ENCODE data around the gene POLA2. TPM values are rescaled to one million over a fixed set of nuclear protein-coding genes. Genes with fewer than 3 reads are reported as not detected.
A peak's percentile ranks its signal among the peaks of the same experiment; 100 is the strongest.

The POLA2 gene
- total RNA-seq, 4 donors from 2014 or later = 7.7 to 18.5 (median 13.2) TPM

- ATAC-seq = no peak
- H3K36me3 ChIP-seq = peaks cover 0 to 35% of the 10 kb centered on the region in 2 donors
- H3K27ac ChIP-seq = peak overlapping the region in 2 of 4 donors; percentile 3 to 14
- WGBS, 2 donors (ENCODE audit: low coverage in 1 of 2) = 84 to 89% methylated on average over 4 of the region's 4 CpGs
- no peaks in the 10 kb centered on the region for H3K9me3 ChIP-seq
- no peak overlapping the region for H3K4me3 ChIP-seq
- no peaks in the 10 kb centered on the region for H3K27me3 ChIP-seq
- TF ChIP-seq EP300 (IDR thresholded peaks at IDR 0.05) (no peak), POLR2A (IDR thresholded peaks at IDR 0.05) (no peak), POLR2AphosphoS5 (IDR thresholded peaks at IDR 0.05) (no peak), CTCF (IDR thresholded peaks at IDR 0.05) (no peak)
- peaks cover 0 to 40% (median 9%) of the 10 kb centered on the region in 3 donors for H3K4me1 ChIP-seq
Observed at GRCh38 chr11:65275906-65276305, 14.1 kb downstream of the POLA2 start.

GRCh38 chr11:65277631-65278277 is 16.0 kb downstream of the POLA2 start:
- 59 to 70% methylated on average over 4 to 5 of the region's 5 CpGs for WGBS, 2 donors (ENCODE audit: low coverage in 1 of 2)
- no peak overlapping the region for H3K4me3 ChIP-seq
- H3K9me3 ChIP-seq = no peaks in the 10 kb centered on the region
- peaks cover 0 to 46% of the 10 kb centered on the region in 2 donors for H3K36me3 ChIP-seq
- peak overlapping the region in 3 of 4 donors; percentile 52 to 60 (median 57) for H3K27ac ChIP-seq
- no peaks in the 10 kb centered on the region for H3K27me3 ChIP-seq
- peaks cover 0 to 40% (median 9%) of the 10 kb centered on the region in 3 donors for H3K4me1 ChIP-seq
- no peak for ATAC-seq
- no peak for TF ChIP-seq EP300 (IDR thresholded peaks at IDR 0.05)
- TF ChIP-seq POLR2A (IDR thresholded peaks at IDR 0.05) = no peak
- TF ChIP-seq CTCF (IDR thresholded peaks at IDR 0.05) = no peak
- TF ChIP-seq POLR2AphosphoS5 (IDR thresholded peaks at IDR 0.05) = no peak

GRCh38 chr11:65278356-65278755 is 16.6 kb downstream of the POLA2 start:
- H3K27me3 ChIP-seq = no peaks in the 10 kb centered on the region
- H3K4me1 ChIP-seq = peaks cover 0 to 40% (median 9%) of the 10 kb centered on the region in 3 donors
- TF ChIP-seq POLR2A (IDR thresholded peaks at IDR 0.05) = no peak
- no peak for TF ChIP-seq POLR2AphosphoS5 (IDR thresholded peaks at IDR 0.05)
- no peak for TF ChIP-seq EP300 (IDR thresholded peaks at IDR 0.05)
- no peak for TF ChIP-seq CTCF (IDR thresholded peaks at IDR 0.05)
- H3K36me3 ChIP-seq = peaks cover 0 to 52% of the 10 kb centered on the region in 2 donors
- ATAC-seq = no peak
- no peaks in the 10 kb centered on the region for H3K9me3 ChIP-seq
- H3K27ac ChIP-seq = peak overlapping the region in 3 of 4 donors; percentile 52 to 60 (median 57)
- no peak overlapping the region for H3K4me3 ChIP-seq
- 45 to 47% methylated on average over 2 of the region's 2 CpGs for WGBS, 2 donors (ENCODE audit: low coverage in 1 of 2)

- peaks cover 0 to 40% (median 9%) of the 10 kb centered on the region in 3 donors for H3K4me1 ChIP-seq
- no peak for ATAC-seq
Observed at GRCh38 chr11:65279279-65279678, 17.5 kb downstream of the POLA2 start.

GRCh38 chr11:65279741-65280440 is 18.1 kb downstream of the POLA2 start:
- H3K36me3 ChIP-seq = peaks cover 0 to 65% of the 10 kb centered on the region in 2 donors
- peaks cover 0 to 37% (median 9%) of the 10 kb centered on the region in 3 donors for H3K4me1 ChIP-seq
- TF ChIP-seq POLR2A (IDR thresholded peaks at IDR 0.05) (no peak), CTCF (IDR thresholded peaks at IDR 0.05) (no peak), EP300 (IDR thresholded peaks at IDR 0.05) (no peak), POLR2AphosphoS5 (IDR thresholded peaks at IDR 0.05) (no peak)
- no peak overlapping the region for H3K4me3 ChIP-seq
- H3K9me3 ChIP-seq = no peaks in the 10 kb centered on the region
- H3K27me3 ChIP-seq = no peaks in the 10 kb centered on the region
- peak overlapping the region in 3 of 4 donors; percentile 52 to 60 (median 57) for H3K27ac ChIP-seq
- peak; percentile 17 for ATAC-seq
- 11 to 14% methylated on average over 4 to 5 of the region's 5 CpGs for WGBS, 2 donors (ENCODE audit: low coverage in 1 of 2)

More at GRCh38 chr11:65279279-65279678, 17.5 kb downstream of the POLA2 start:
- TF ChIP-seq POLR2AphosphoS5 (IDR thresholded peaks at IDR 0.05) (no peak), POLR2A (IDR thresholded peaks at IDR 0.05) (no peak)
- Histone ChIP-seq H3K36me3 (peaks cover 0 to 59% of the 10 kb centered on the region in 2 donors), H3K27ac (peak overlapping the region in 3 of 4 donors; percentile 52 to 60 (median 57)), H3K4me3 (no peak overlapping the region), H3K9me3 (no peaks in the 10 kb centered on the region), H3K27me3 (no peaks in the 10 kb centered on the region)
- 63 to 70% methylated on average over 4 of the region's 4 CpGs for whole genome bisulfite sequencing, 2 donors (ENCODE audit: low coverage in 1 of 2)
